HG03039 (cell line): ENCODE results near the gene CALHM3.
"Not testable (repeated sequence)": the region's sequence is repeated elsewhere in the genome, so short reads cannot be mapped to it uniquely, and the experiment has no call there.

ENCODE experiments used
- ATAC-seq: cut with Tn5 transposase; IDR thresholded peaks from one replicate; pipeline ENCODE4 v1.9.1; 2021; ENCODE audit warnings: mild to moderate bottlenecking, moderate library complexity; ENCODE audit not compliant: unreplicated experiment

Gene CALHM3

GRCh38 chr10:103502849-103503660 is 24.0 kb upstream of the CALHM3 start:
- ATAC-seq = no peak

- ATAC-seq = no peak
These were observed 22.1 kb upstream of the CALHM3 start for GRCh38 chr10:103501186-103501585.

DNA sequence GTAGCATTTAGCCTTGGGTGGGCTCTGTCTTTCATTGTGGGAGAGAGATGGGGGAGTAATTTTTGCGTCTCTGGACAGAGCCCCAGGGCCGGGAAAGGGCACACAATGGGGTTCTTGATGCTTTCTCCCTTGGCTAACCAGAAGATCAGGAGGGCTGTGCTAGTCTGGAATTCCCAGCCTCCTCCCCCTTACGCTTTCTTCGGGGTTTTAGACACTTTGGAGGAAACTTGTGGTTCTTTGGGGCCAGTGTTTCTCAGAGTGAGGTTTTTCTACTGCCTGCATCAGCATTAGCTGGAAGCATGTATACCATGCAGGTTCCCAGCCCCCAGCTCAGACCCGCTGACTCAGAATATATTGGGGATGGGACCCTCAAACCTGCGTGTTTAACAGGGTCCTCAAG is 21.4 kb upstream of the CALHM3 start:
- ATAC-seq = no peak

GRCh38 chr10:103499881-103500280 is 20.8 kb upstream of the CALHM3 start:
- ATAC-seq = no peak

GRCh38 chr10:103498936-103499638 is 20.0 kb upstream of the CALHM3 start:
- ATAC-seq = no peak

DNA sequence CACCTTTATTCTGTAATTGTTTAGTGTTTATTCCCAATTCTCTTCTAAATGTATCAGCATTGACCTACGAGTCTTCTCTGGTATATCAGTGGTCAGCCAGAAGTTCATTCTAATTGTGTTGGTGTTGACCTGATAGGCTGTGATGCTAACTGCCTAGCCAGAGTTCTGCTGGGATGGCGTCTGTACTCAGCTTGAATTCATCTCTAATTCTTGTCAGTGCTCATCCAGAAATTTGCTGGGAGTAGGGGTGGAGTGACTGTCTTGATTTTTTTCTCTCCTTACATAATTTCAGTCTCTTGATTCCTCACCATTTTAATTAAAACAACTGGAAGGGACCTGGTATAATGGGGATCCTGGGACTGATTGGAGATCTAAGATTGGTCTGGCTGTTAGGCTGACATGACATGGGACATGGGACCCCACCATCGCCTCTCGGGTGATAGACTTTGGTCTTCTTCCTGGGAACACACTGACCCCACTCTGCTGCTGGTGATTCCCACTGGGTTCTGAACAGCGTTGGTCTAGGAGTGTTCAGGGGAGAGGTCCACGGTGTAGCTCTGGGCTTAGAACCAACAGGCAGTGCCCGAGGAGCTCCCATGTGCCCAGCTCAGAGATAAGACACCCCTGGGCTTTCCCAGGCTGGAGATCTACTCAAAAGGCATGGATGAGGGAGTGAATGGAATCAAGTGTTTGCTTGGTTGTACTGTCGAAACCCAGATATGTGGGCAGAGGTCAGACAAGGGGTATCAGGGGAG is 18.3 kb upstream of the CALHM3 start:
- no peak for ATAC-seq

GRCh38 chr10:103495321-103495720 is 16.3 kb upstream of the CALHM3 start:
- ATAC-seq = no peak

DNA sequence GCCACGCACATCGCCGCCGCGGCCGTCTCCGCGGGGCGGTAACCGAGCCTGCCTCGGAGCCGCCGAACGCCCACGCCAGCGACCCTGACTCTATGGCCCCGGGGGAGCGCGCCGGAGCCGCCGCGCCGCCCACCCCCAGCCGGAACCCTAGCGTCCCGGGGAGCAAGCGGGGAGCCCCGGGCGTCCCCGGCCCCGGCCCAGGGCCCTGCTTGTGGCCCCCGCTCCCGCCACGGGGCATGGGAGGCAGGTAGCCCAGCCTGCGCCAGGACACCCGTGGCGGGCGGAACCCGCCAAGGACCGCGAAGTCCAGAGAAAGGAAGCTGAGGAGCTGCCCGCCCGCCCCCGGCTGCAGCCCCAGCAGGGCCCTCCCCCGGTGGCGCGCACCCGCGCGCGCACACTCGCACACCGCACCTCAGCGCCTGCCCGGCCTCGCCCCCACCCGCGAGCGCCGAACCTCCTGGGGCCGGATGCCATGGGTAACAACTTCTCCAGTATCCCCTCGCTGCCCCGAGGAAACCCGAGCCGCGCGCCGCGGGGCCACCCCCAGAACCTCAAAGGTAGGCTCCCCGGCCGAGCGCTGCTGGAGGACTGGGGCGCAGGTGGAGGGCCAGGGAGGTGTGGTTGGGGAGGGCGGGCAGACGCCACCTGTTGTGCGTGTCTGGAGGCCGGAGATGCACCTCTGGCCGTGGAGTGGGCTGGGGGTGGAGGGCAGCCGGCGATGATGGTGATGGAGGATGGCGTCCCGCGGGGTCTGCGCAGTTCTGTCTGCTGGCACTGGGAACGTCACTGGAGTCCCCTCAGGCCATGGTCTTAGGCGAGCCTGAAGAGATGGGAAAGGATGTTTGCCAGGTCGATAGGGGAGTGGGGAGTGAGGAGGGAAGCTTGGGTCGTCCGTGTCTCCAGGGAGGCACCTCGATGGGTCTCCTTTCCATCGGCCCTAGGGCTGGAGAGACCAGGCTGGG is 15.2 kb upstream of the CALHM3 start:
- no peak for ATAC-seq

GRCh38 chr10:103493362-103493915 is 14.4 kb upstream of the CALHM3 start, which contains the start of gene NEURL1:
TSS of gene NEURL1 (plus strand) at chr10:103493705. CDS start at chr10:103494388, 683 bp downstream.
- no peak for ATAC-seq

GRCh38 chr10:103492655-103493261 is 13.7 kb upstream of the CALHM3 start:
- ATAC-seq = no peak

DNA sequence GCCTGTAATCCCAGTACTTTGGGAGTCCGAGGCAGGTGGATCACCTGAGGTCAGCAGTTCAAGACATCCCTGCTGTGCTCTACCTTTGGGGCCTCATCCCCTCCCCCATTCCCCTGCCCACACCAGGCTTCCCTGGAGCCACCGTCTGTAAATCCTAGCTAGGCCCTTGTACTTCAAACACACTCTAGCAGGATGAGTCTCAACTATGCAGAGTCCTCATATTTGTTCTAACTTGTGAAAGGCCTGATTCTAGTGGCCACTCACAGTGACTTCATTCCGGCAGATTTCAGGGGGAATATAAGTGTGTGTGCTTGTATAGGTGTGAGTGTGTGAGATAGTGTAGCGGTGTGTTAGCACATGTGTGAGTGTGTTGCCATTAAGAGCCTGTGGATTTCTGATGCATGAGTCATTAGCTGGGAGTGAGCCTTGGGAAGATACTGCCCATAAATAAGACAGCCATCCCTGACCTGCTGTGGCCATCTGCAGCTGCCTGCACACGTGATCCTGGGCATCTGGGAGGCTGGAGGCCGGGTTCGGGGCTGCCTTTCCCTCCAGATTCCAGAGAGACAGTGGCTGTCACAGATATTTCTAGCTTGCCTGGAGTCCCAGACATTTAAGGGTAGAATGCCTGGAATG is 12.8 kb upstream of the CALHM3 start:
- ATAC-seq = no peak

- ATAC-seq = no peak
These were observed 11.9 kb upstream of the CALHM3 start for GRCh38 chr10:103490986-103491314.

DNA sequence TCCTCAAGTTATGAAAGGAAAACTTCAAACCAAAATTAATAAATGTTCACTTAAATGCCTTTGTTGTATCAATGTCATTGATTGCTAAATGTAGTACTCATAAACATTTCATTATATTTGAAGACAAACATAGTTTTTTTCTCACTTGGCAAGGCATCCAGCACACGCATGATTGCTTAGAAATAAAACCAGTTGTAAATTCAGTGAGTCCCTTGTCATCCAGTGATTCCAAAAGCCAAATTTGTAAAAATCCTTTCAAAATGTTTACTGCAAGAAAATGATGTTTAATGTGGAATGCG is 8.3 kb upstream of the CALHM3 start:
- ATAC-seq = no peak

DNA sequence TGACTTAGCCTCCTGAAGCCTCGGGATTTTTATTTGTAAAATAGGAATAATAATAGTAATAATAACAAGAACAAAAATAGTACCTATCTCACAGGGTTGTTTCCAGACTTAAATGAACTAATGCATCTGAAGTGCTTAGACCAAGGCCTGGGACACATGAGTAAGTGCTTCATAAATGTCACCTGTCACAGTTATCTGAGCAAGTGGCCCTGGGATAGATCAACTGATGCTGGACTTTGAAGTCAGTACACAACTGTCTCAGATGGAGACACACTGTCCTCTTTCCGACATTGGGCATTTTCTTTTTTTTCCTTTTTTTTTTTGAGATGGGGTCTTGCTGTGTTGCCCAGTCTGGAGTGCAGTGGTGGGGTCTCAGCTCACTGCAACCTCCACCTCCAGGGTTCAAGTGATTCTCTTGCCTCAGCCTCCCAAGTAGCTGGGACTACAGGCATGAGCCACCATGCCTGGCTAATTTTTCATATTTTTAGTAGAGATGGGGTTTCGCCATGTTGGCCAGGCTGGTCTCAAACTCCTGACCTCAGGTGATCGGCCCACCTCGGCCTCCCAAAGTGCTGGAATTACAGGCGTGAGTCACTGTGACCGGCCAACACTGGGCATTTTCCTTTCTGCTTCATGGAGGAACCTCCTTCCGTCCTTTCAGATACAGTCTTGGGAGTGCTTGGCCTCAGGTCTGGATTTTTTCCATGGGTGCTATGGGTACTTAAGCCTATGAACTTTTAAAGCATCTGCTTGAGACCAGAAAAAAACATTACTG is 7.8 kb upstream of the CALHM3 start:
- ATAC-seq = not testable (repeated sequence)

DNA sequence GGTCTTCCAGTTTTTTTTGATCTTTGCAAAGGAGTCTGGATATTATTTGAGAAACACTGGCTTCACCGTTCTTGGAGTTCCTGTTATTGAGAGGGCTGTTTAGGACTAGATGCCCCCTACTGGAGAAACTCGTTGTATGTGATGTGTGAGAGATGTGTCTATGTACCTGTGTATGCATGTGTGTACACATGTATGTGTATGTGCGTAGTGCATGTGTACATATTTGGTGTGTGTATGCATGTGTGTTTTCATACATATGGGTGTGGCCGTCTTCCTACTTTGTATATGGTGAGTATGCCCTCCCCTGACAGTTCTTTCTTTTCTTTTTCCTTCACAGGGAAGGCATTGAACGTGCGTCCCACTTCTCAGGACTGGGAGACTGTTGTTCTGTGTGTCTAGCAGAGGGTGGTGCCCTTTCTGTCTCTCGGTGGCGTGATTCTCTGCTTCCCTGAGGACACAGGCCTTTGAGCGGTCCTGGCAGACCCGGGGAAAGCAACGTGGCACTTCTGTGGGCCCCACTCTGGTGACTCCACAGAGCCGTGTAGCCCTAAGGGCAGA is 3.0 kb upstream of the CALHM3 start:
- no peak for ATAC-seq

DNA sequence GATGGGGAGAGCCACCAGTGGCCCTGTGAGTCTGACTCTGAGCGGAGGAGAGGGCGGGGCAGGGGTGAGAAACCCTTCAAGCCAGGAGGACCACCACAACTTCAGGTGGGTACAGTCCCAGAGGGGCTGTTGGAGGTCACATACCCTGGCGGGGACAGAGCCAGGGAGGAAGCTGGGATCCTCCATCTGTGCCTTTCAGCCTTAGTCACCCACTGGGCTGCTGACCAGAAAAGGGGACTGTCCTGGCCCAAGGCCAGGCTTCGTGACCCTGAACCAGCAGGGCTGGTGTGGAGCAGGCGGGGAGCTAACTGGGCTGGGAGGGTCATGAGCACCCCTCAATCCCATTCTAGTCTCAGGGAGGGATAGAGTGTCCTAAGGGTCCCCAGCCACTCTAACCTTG is 1.5 kb upstream of the CALHM3 start:
- no peak for ATAC-seq

GRCh38 chr10:103478671-103479070 is 369 bp downstream of the CALHM3 start:
- ATAC-seq = no peak

- no peak for ATAC-seq
These were observed 2.8 kb downstream of the CALHM3 start for GRCh38 chr10:103476046-103476768.
